Mesendoderm (in vitro differentiated cells): ENCODE data around the gene FNDC3A.
A peak's percentile ranks its signal among the peaks of the same experiment; 100 is the strongest.

Experiments used
- DNase-seq: peaks from one replicate; pipeline ENCODE4 v3.0.0; 2013
- H2AK5ac ChIP-seq: 2 replicates; pipeline ENCODE4 v1.6.1; 2013; ENCODE audit warnings: low read length, inconsistent platforms
- H2BK120ac ChIP-seq: 2 replicates; pipeline ENCODE4 v1.6.1; 2013; ENCODE audit warnings: low read depth, mild to moderate bottlenecking, low read length, moderate library complexity, mixed read lengths
- H2BK15ac ChIP-seq: replicated peaks from 2 replicates; pipeline ENCODE4 v1.6.1; 2013; ENCODE audit warnings: low read depth, mild to moderate bottlenecking, moderate library complexity
- H2BK5ac ChIP-seq: 2 replicates; pipeline ENCODE4 v1.6.1; 2013; ENCODE audit warnings: low read length, inconsistent platforms
- H3K18ac ChIP-seq: 2 replicates; pipeline ENCODE4 v1.6.1; 2013; ENCODE audit warnings: mild to moderate bottlenecking, low read length, mixed read lengths
- H3K23ac ChIP-seq: one replicate; pipeline ENCODE4 v1.6.1; 2013; ENCODE audit warnings: low read length
- H3K27ac ChIP-seq: 2 replicates; pipeline ENCODE4 v1.5.1; 2013; ENCODE audit warnings: low read depth, mild to moderate bottlenecking, inconsistent platforms, low read length, moderate library complexity
- H3K27me3 ChIP-seq: 2 replicates; pipeline ENCODE4 v1.6.1; 2013; ENCODE audit warnings: low read length, control low read depth, mild to moderate bottlenecking, inconsistent platforms; ENCODE audit not compliant: insufficient read depth, poor library complexity
- H3K36me3 ChIP-seq: 2 replicates; pipeline ENCODE4 v1.6.1; 2013; ENCODE audit warnings: low read length, inconsistent platforms; ENCODE audit not compliant: control insufficient read depth, insufficient read depth
- H3K4ac ChIP-seq: one replicate; pipeline ENCODE4 v1.6.1; 2013; ENCODE audit warnings: low read depth, mild to moderate bottlenecking, low read length, moderate library complexity
- H3K4me1 ChIP-seq: 2 replicates; pipeline ENCODE4 v1.6.1; 2013; ENCODE audit warnings: low read depth, low read length, inconsistent platforms; ENCODE audit not compliant: control insufficient read depth
- H3K4me2 ChIP-seq: 2 replicates; pipeline ENCODE4 v1.6.1; 2013; ENCODE audit warnings: low read length
- H3K4me3 ChIP-seq: 2 replicates; pipeline ENCODE4 v1.5.1; 2013; ENCODE audit warnings: mild to moderate bottlenecking, low read length
- H3K56ac ChIP-seq: one replicate; pipeline ENCODE4 v1.6.1; 2013; ENCODE audit warnings: low read length
- H3K79me1 ChIP-seq: 2 replicates; pipeline ENCODE4 v1.6.1; 2013; ENCODE audit warnings: low read length, inconsistent platforms
- H3K79me2 ChIP-seq: 2 replicates; pipeline ENCODE4 v1.6.1; 2013; ENCODE audit warnings: mild to moderate bottlenecking, low read length; ENCODE audit not compliant: control insufficient read depth, insufficient read depth
- H3K9ac ChIP-seq: 2 replicates; pipeline ENCODE4 v1.6.1; 2013; ENCODE audit warnings: low read length, inconsistent platforms
- H4K5ac ChIP-seq: one replicate; pipeline ENCODE4 v1.6.1; 2013; ENCODE audit warnings: low read length
- H4K8ac ChIP-seq: one replicate; pipeline ENCODE4 v1.6.1; 2013; ENCODE audit warnings: low read depth, mild to moderate bottlenecking, control low read depth, low read length, moderate library complexity
- WGBS: extraction: QIAGEN DNeasy Blood & Tissue Kit; methylation state at CpG from one replicate; pipeline ENCODE4 v1.1.7; 2013; ENCODE audit warnings: low lambda C conversion rate, missing lambda C conversion rate; ENCODE audit not compliant: insufficient coverage; ENCODE audit errors: extremely low coverage; 5-methylcytosine and 5-hydroxymethylcytosine counted together

FNDC3A gene

GRCh38 chr13:48978942-48979601 lies 3.4 kb downstream of the FNDC3A start:
- H3K56ac ChIP-seq: peak overlapping the region; percentile 17
- peaks cover 3% of the 10 kb centered on the region for H3K4me1 ChIP-seq
- no peak overlapping the region for H2BK120ac ChIP-seq
- no peaks in the 10 kb centered on the region for H3K36me3 ChIP-seq
- no peak overlapping the region for H3K23ac ChIP-seq
- H3K18ac ChIP-seq: no peak overlapping the region
- no peak overlapping the region for H3K9ac ChIP-seq
- no peak overlapping the region for H4K5ac ChIP-seq
- no CpG with 5 or more reads among the region's 2 CpGs for WGBS
- H3K4me2 ChIP-seq: no peak overlapping the region
- no peak overlapping the region for H2AK5ac ChIP-seq
- no peaks in the 10 kb centered on the region for H3K79me1 ChIP-seq
- DNase-seq: peak; percentile 51
- peaks cover 19% of the 10 kb centered on the region for H3K79me2 ChIP-seq
- peak overlapping the region; percentile 28 for H4K8ac ChIP-seq
- no peak overlapping the region for H2BK5ac ChIP-seq
- no peak overlapping the region for H2BK15ac ChIP-seq
- H3K27ac ChIP-seq: no peak overlapping the region
- no peak overlapping the region for H3K4me3 ChIP-seq
- no peak overlapping the region for H3K4ac ChIP-seq
- no peaks in the 10 kb centered on the region for H3K27me3 ChIP-seq

GRCh38 chr13:48979892-48980291 lies 4.2 kb downstream of the FNDC3A start:
- Histone ChIP-seq H2BK15ac (no peak overlapping the region), H3K23ac (no peak overlapping the region), H3K36me3 (no peaks in the 10 kb centered on the region), H3K9ac (no peak overlapping the region), H3K4me1 (peaks cover 3% of the 10 kb centered on the region), H3K27ac (no peak overlapping the region), H3K27me3 (no peaks in the 10 kb centered on the region), H3K4me2 (no peak overlapping the region), H3K18ac (no peak overlapping the region), H2BK120ac (no peak overlapping the region), H2AK5ac (no peak overlapping the region), H4K8ac (no peak overlapping the region), H3K4ac (no peak overlapping the region), H3K79me1 (no peaks in the 10 kb centered on the region), H2BK5ac (no peak overlapping the region), H3K56ac (no peak overlapping the region), H3K79me2 (peaks cover 19% of the 10 kb centered on the region), H3K4me3 (no peak overlapping the region), H4K5ac (no peak overlapping the region)
- no CpG with 5 or more reads among the region's 2 CpGs for WGBS
- DNase-seq: no peak

- H2BK120ac ChIP-seq: no peak overlapping the region
- no peaks in the 10 kb centered on the region for H3K27me3 ChIP-seq
- H3K4ac ChIP-seq: no peak overlapping the region
- no peaks in the 10 kb centered on the region for H3K36me3 ChIP-seq
- H2AK5ac ChIP-seq: no peak overlapping the region
- no peak overlapping the region for H3K9ac ChIP-seq
- no peak overlapping the region for H3K56ac ChIP-seq
- WGBS: no CpG with 5 or more reads among the region's 1 CpG
- no peak overlapping the region for H3K4me2 ChIP-seq
- H3K4me1 ChIP-seq: peaks cover 3% of the 10 kb centered on the region
- no peak overlapping the region for H4K5ac ChIP-seq
- H3K18ac ChIP-seq: no peak overlapping the region
- no peak overlapping the region for H3K27ac ChIP-seq
- peaks cover 13% of the 10 kb centered on the region for H3K79me2 ChIP-seq
- no peaks in the 10 kb centered on the region for H3K79me1 ChIP-seq
- no peak overlapping the region for H3K4me3 ChIP-seq
- no peak for DNase-seq
- H3K23ac ChIP-seq: no peak overlapping the region
- no peak overlapping the region for H2BK5ac ChIP-seq
- no peak overlapping the region for H4K8ac ChIP-seq
- H2BK15ac ChIP-seq: no peak overlapping the region
These were observed 7.6 kb downstream of the FNDC3A start for GRCh38 chr13:48983331-48983730.

GRCh38 chr13:48985756-48986155 lies 10.0 kb downstream of the FNDC3A start:
- H3K23ac ChIP-seq: no peak overlapping the region
- no peak overlapping the region for H2BK5ac ChIP-seq
- no peak overlapping the region for H3K4me2 ChIP-seq
- H3K4me1 ChIP-seq: no peaks in the 10 kb centered on the region
- H3K56ac ChIP-seq: no peak overlapping the region
- H3K79me2 ChIP-seq: peaks cover 2% of the 10 kb centered on the region
- no peak overlapping the region for H4K8ac ChIP-seq
- H3K79me1 ChIP-seq: no peaks in the 10 kb centered on the region
- H3K9ac ChIP-seq: no peak overlapping the region
- no peak overlapping the region for H2AK5ac ChIP-seq
- H3K4me3 ChIP-seq: no peak overlapping the region
- no peak overlapping the region for H3K27ac ChIP-seq
- no peak overlapping the region for H2BK15ac ChIP-seq
- no peak overlapping the region for H3K4ac ChIP-seq
- WGBS: no CpG with 5 or more reads among the region's 2 CpGs
- H2BK120ac ChIP-seq: no peak overlapping the region
- no peaks in the 10 kb centered on the region for H3K27me3 ChIP-seq
- no peak overlapping the region for H4K5ac ChIP-seq
- DNase-seq: no peak
- no peak overlapping the region for H3K18ac ChIP-seq
- H3K36me3 ChIP-seq: no peaks in the 10 kb centered on the region

GRCh38 chr13:48990900-48991299 lies 15.2 kb downstream of the FNDC3A start:
- Histone ChIP-seq H3K79me2 (no peaks in the 10 kb centered on the region), H2BK15ac (no peak overlapping the region), H2BK120ac (no peak overlapping the region), H3K56ac (no peak overlapping the region), H3K18ac (no peak overlapping the region), H3K36me3 (no peaks in the 10 kb centered on the region), H4K8ac (no peak overlapping the region), H3K23ac (no peak overlapping the region), H3K4ac (no peak overlapping the region), H3K9ac (no peak overlapping the region), H3K27ac (no peak overlapping the region), H3K4me3 (no peak overlapping the region), H3K4me2 (no peak overlapping the region), H3K27me3 (no peaks in the 10 kb centered on the region), H4K5ac (no peak overlapping the region), H2BK5ac (no peak overlapping the region), H2AK5ac (no peak overlapping the region), H3K4me1 (no peaks in the 10 kb centered on the region), H3K79me1 (no peaks in the 10 kb centered on the region)
- DNase-seq: no peak
- no CpG with 5 or more reads among the region's 1 CpG for WGBS

DNA sequence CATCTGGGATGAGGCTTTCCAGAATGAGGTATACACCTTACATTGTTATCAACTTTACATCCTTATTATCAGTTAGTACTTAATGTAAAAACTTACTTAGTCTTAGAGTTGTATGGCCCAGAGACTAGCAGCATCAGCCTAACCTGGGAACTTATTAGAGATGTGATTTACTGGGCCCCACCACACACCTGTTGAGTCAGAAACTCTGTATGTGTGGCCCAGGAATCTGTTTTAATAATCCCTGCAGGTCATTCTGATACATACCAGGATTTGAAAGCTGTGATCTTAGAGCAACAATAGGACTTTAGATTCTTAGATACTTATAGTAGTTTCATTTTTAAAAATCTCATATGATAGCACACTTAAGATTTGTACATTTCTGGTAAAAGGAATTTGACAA lies 17.4 kb downstream of the FNDC3A start:
- no peak overlapping the region for H3K27ac ChIP-seq
- no peak overlapping the region for H2BK5ac ChIP-seq
- H2AK5ac ChIP-seq: no peak overlapping the region
- no peak overlapping the region for H3K18ac ChIP-seq
- peak; percentile 30 for DNase-seq
- no peak overlapping the region for H4K5ac ChIP-seq
- peaks cover 3% of the 10 kb centered on the region for H3K79me1 ChIP-seq
- H3K79me2 ChIP-seq: no peaks in the 10 kb centered on the region
- H4K8ac ChIP-seq: no peak overlapping the region
- H3K27me3 ChIP-seq: no peaks in the 10 kb centered on the region
- H2BK120ac ChIP-seq: no peak overlapping the region
- H3K4me2 ChIP-seq: no peak overlapping the region
- no peak overlapping the region for H3K4ac ChIP-seq
- H3K9ac ChIP-seq: no peak overlapping the region
- H3K4me3 ChIP-seq: no peak overlapping the region
- H3K36me3 ChIP-seq: no peaks in the 10 kb centered on the region
- no peak overlapping the region for H2BK15ac ChIP-seq
- no peaks in the 10 kb centered on the region for H3K4me1 ChIP-seq
- no peak overlapping the region for H3K56ac ChIP-seq
- no peak overlapping the region for H3K23ac ChIP-seq
